Caco-2 (cell line): ENCODE results near the gene UBE2B. TPM values are rescaled to one million over a fixed set of nuclear protein-coding genes. Genes with fewer than 3 reads are reported as not detected.
"Not testable (repeated sequence)": the region's sequence is repeated elsewhere in the genome, so short reads cannot be mapped to it uniquely, and the experiment has no call there.

Source experiments
- BruUV-seq: library from RNA; stranded (reverse); fragments of 400-500 nt; replicated peaks from 2 replicates; lab custom pipeline; 2021; lab: Mats Ljungman, UMichigan
- CTCF ChIA-PET: fragments of 300-600 bp; sonication (Branson Sonifier 250); formaldehyde crosslinking; loops from one replicate; lab custom pipeline; 2022; ENCODE audit warnings: antibody characterized with exemption; lab: Charles Lee
- POLR2A ChIA-PET: fragments of 300-600 bp; sonication (Branson Sonifier 250); formaldehyde crosslinking; loops from one replicate; lab custom pipeline; 2022; ENCODE audit warnings: antibody characterized with exemption; lab: Charles Lee
- DNase-seq, 2 experiments: peaks; one replicate each; pipeline versions ENCODE4 v3.0.0 to v3.0.0-alpha.2; 2020 to 2022
- H3K27me3 ChIP-seq: replicated peaks from 2 replicates; pipeline ENCODE4 v1.6.0; 2011; ENCODE audit warnings: low read length; ENCODE audit not compliant: control insufficient read depth, insufficient read depth
- H3K36me3 ChIP-seq: 2 replicates; pipeline ENCODE4 v1.5.1; 2011; ENCODE audit warnings: low read length; ENCODE audit not compliant: control insufficient read depth, insufficient read depth
- H3K4me1 ChIP-seq: fragments of 250-450 bp; sonication (Bioruptor Pico); 2 replicates; pipeline ENCODE4 v1.5.1; 2020; ENCODE audit warnings: mild to moderate bottlenecking
- H3K4me3 ChIP-seq: 2 replicates; pipeline ENCODE4 v1.5.1; 2011; ENCODE audit warnings: low read depth, mild to moderate bottlenecking, control low read depth, low read length
- H3K9me3 ChIP-seq: fragments of 250-450 bp; sonication (Bioruptor Pico); 2 replicates; pipeline ENCODE4 v1.5.1; 2020; ENCODE audit warnings: mild to moderate bottlenecking, moderate library complexity
- H3K27ac Mint-ChIP-seq: one replicate; pipeline ENCODE4 v1.8.0; 2022; ENCODE audit warnings: mixed read lengths; ENCODE audit not compliant: unreplicated experiment
- H3K27me3 Mint-ChIP-seq: one replicate; pipeline ENCODE4 v1.8.0; 2022; ENCODE audit warnings: mixed read lengths; ENCODE audit not compliant: insufficient read depth, unreplicated experiment
- H3K36me3 Mint-ChIP-seq: one replicate; pipeline ENCODE4 v1.8.0; 2022; ENCODE audit warnings: mild to moderate bottlenecking, mixed read lengths; ENCODE audit not compliant: insufficient read depth, unreplicated experiment
- H3K4me1 Mint-ChIP-seq: one replicate; pipeline ENCODE4 v1.8.0; 2022; ENCODE audit warnings: low read depth, mixed read lengths; ENCODE audit not compliant: unreplicated experiment
- H3K4me3 Mint-ChIP-seq: one replicate; pipeline ENCODE4 v1.8.0; 2022; ENCODE audit warnings: mild to moderate bottlenecking, moderate library complexity, mixed read lengths; ENCODE audit not compliant: unreplicated experiment
- H3K9me3 Mint-ChIP-seq: one replicate; pipeline ENCODE4 v1.8.0; 2022; ENCODE audit warnings: mixed read lengths; ENCODE audit not compliant: unreplicated experiment
- CTCF ChIP-seq, 2 experiments: fragments of 200-600 bp in 1 of 2; IDR thresholded peaks; 1 replicate in 1 of 2; 2 replicates in 1 of 2; pipeline versions ENCODE4 v1.5.1 to v1.8.0; 2011 to 2022; ENCODE audit warnings: antibody characterized with exemption in 1 of 2, control low read depth in 1 of 2, inconsistent platforms in 1 of 2, low read depth in 1 of 2, low read length in 1 of 2, mild to moderate bottlenecking in 1 of 2, moderate library complexity in 1 of 2; ENCODE audit not compliant: insufficient read depth in 1 of 2, severe bottlenecking in 1 of 2, unreplicated experiment in 1 of 2
- intact Hi-C: fragments of 100-400 bp; cut with micrococcal nuclease; formaldehyde crosslinking; loops from one replicate; pipeline ENCODE4 v1.10.0; 2022; ENCODE audit not compliant: unreplicated experiment
- total RNA-seq: library from RNA; stranded (reverse); gene quantifications from 2 replicates; pipeline ENCODE4 v1.2.3, GENCODE V29; 2022

Gene UBE2B
- total RNA-seq, 1 experiment from 2014 or later = 78.9 TPM

- POLR2A ChIA-PET = interaction anchor here (0.9 kb wide), 1 partner anchor 105 kb away, joined by 3 read pairs; no protein-coding TSS in a partner anchor
Observed at GRCh38 chr5:134420343-134420742, 49.0 kb downstream of the UBE2B start.

GRCh38 chr5:134421038-134421437 is 49.7 kb downstream of the UBE2B start:
- H3K4me3 ChIP-seq, intact Hi-C loops, CTCF ChIA-PET, H3K36me3 ChIP-seq, H3K27ac Mint-ChIP-seq, H3K27me3 Mint-ChIP-seq, BruUV-seq, H3K27me3 ChIP-seq, H3K36me3 Mint-ChIP-seq, H3K4me3 Mint-ChIP-seq: not testable (repeated sequence)
- peaks cover 33% of the 10 kb centered on the region for H3K4me1 ChIP-seq
- H3K4me1 Mint-ChIP-seq = peaks cover 15% of the 10 kb centered on the region
- DNase-seq = peak in 1 of 2 experiments; percentile 10
- POLR2A ChIA-PET = interaction anchor here (0.9 kb wide), 1 partner anchor 104 kb away, joined by 3 read pairs; no protein-coding TSS in a partner anchor
- peaks cover 11% of the 10 kb centered on the region for H3K9me3 Mint-ChIP-seq
- peaks cover 21% of the 10 kb centered on the region for H3K9me3 ChIP-seq

More at GRCh38 chr5:134420343-134420742, 49.0 kb downstream of the UBE2B start:
- Mint-ChIP-seq H3K27ac (peak overlapping the region; percentile 59), H3K9me3 (peaks cover 11% of the 10 kb centered on the region), H3K27me3 (no peaks in the 10 kb centered on the region), H3K4me1 (peaks cover 15% of the 10 kb centered on the region), H3K4me3 (no peak overlapping the region), H3K36me3 (peaks cover 11% of the 10 kb centered on the region)
- BruUV-seq = no TSS peak
- peaks cover 21% of the 10 kb centered on the region for H3K9me3 ChIP-seq
- CTCF ChIA-PET = no interaction called here
- no peak overlapping the region for H3K4me3 ChIP-seq
- H3K4me1 ChIP-seq = peaks cover 40% of the 10 kb centered on the region
- intact Hi-C loops = no loop called here
- peak in 1 of 2 experiments; percentile 32 for DNase-seq
- no peak for TF ChIP-seq CTCF (IDR thresholded peaks at IDR 0.05; ENCODE audit: insufficient read depth in 1 of 2, low read depth in 1 of 2, low read length in 1 of 2, severe bottlenecking in 1 of 2, unreplicated experiment in 1 of 2)
- H3K36me3 ChIP-seq = no peaks in the 10 kb centered on the region
- H3K27me3 ChIP-seq = no peaks in the 10 kb centered on the region

GRCh38 chr5:134422791-134423365 is 51.5 kb downstream of the UBE2B start:
- BruUV-seq = no TSS peak
- Mint-ChIP-seq H3K27me3 (no peaks in the 10 kb centered on the region), H3K27ac (no peak overlapping the region), H3K4me1 (peaks cover 8% of the 10 kb centered on the region), H3K36me3 (peaks cover 4% of the 10 kb centered on the region), H3K4me3 (no peak overlapping the region), H3K9me3 (peaks cover 11% of the 10 kb centered on the region)
- DNase-seq = peak in 1 of 2 experiments; percentile 17
- POLR2A ChIA-PET = no interaction called here
- TF ChIP-seq CTCF (IDR thresholded peaks at IDR 0.05; ENCODE audit: insufficient read depth in 1 of 2, low read depth in 1 of 2, low read length in 1 of 2, severe bottlenecking in 1 of 2, unreplicated experiment in 1 of 2) = no peak
- H3K4me1 ChIP-seq = peaks cover 14% of the 10 kb centered on the region
- H3K4me3 ChIP-seq = no peak overlapping the region
- H3K9me3 ChIP-seq = peaks cover 21% of the 10 kb centered on the region
- H3K27me3 ChIP-seq = no peaks in the 10 kb centered on the region
- intact Hi-C loops = no loop called here
- CTCF ChIA-PET = no interaction called here
- H3K36me3 ChIP-seq = no peaks in the 10 kb centered on the region
